Gastrocnemius medialis (tissue), 4 donors: Measurements from ENCODE around the gene PMAIP1. TPM values are rescaled to one million over a fixed set of nuclear protein-coding genes. Genes with fewer than 3 reads are reported as not detected.

Source experiments
- ATAC-seq, 2 donors: fragments of 150-250 bp; one replicate each; pipeline ENCODE4 v1.9.1; 2016
- DNase-seq, 2 donors: peaks; one replicate each; pipeline ENCODE4 v3.0.0-alpha.2; 2019
- H3K27ac ChIP-seq, 4 donors: fragments of 200-600 bp; sonication (generic); 1 replicate in 1 of 4; 2 replicates in 3 of 4; pipeline ENCODE4 v1.5.1; 2016 to 2018; ENCODE audit warnings: mild to moderate bottlenecking in 2 of 4, moderate library complexity in 1 of 4
- H3K27me3 ChIP-seq, 3 donors: fragments of 200-600 bp; sonication (generic) in 2 of 3; 1 replicate in 1 of 3; 2 replicates in 2 of 3; pipeline versions ENCODE4 v1.5.1 to v1.6.0; 2016 to 2019; ENCODE audit warnings: mild to moderate bottlenecking in 1 of 3, moderate library complexity in 1 of 3
- H3K36me3 ChIP-seq, 2 donors: fragments of 200-600 bp; sonication (generic) in 1 of 2; one replicate each; pipeline ENCODE4 v1.5.1; 2017 to 2018
- H3K4me1 ChIP-seq, 2 donors: fragments of 200-600 bp; sonication (generic) in 1 of 2; one replicate each; pipeline ENCODE4 v1.5.1; 2016 to 2017; ENCODE audit warnings: mild to moderate bottlenecking in 2 of 2
- H3K4me3 ChIP-seq, 4 donors: fragments of 200-600 bp; sonication (generic) in 3 of 4; 1 replicate in 1 of 4; 2 replicates in 3 of 4; pipeline ENCODE4 v1.5.1; 2016 to 2019; ENCODE audit warnings: mild to moderate bottlenecking in 2 of 4
- H3K9me3 ChIP-seq, 3 donors: fragments of 200-600 bp; sonication (generic) in 2 of 3; 1 replicate in 1 of 3; 2 replicates in 2 of 3; pipeline ENCODE4 v1.5.1; 2016 to 2019
- POLR2A ChIP-seq, 2 donors: fragments of 450-650 bp; IDR thresholded peaks; one replicate each; pipeline ENCODE4 v1.6.1; 2017; ENCODE audit warnings: antibody characterized with exemption in 2 of 2, mild to moderate bottlenecking in 2 of 2, moderate library complexity in 2 of 2
- in situ Hi-C, 4 donors: fragments of 200-750 bp; cut with MboI; loops; one replicate each; pipeline versions ENCODE4 v1.15.0 to v1.8.0; 2017; ENCODE audit warnings: low sequenced_read_pairs in 4 of 4
- intact Hi-C: fragments of 100-400 bp; cut with DNase I; formaldehyde crosslinking; loops from one replicate; pipeline ENCODE4 v1.15.1; 2023; ENCODE audit warnings: low total_unique reads
- total RNA-seq, 4 donors: library from RNA; depleted of rRNA; stranded (reverse); fragments of >200 nt; gene quantifications; one replicate each; pipeline versions ENCODE4 v1.1.0 to v1.2.3, GENCODE V29; 2016
- TF ChIP-seq, protein P1 (sequence below), 5 experiments: fragments of 450-650 bp in 3 of 5; fragments of 200-600 bp in 2 of 5; sonication (generic) in 2 of 5; IDR thresholded peaks in 4 of 5; conservative IDR thresholded peaks in 1 of 5; 1 replicate in 4 of 5; 2 replicates in 1 of 5; pipeline ENCODE4 v1.5.1; 2016 to 2019; ENCODE audit warnings: antibody characterized with exemption in 5 of 5, mild to moderate bottlenecking in 3 of 5, moderate library complexity in 3 of 5

The PMAIP1 gene
- total RNA-seq, 4 donors from 2014 or later, result 0.27 to 1.7 (median 1.2) TPM; not detected in 1

DNA sequence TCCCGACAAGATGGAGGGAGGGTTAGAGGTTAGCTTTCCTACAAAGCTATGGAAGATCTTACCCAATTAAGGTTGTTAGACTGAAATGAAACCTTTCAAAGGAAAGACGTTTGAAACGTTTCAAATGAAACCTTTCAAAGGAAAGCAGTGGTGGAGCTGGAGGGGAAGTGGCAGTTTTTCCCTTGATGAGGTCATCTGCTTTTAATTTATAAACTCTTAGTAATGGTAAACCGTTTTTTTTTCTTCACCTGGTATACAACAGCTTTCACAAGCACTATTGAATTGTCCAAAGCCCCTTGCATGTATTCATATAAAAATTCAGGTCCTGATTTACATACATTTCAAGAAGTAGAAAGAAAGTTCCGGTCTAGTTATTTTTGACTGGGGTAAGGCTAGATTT is 7.4 kb downstream of the PMAIP1 start:
- Histone ChIP-seq H3K4me3 (no peak overlapping the region), H3K27me3 (peaks cover 6 to 10% (median 9%) of the 10 kb centered on the region in 3 donors), H3K4me1 (peaks cover 0 to 5% of the 10 kb centered on the region in 2 donors), H3K36me3 (no peaks in the 10 kb centered on the region), H3K27ac (no peak overlapping the region), H3K9me3 (no peaks in the 10 kb centered on the region)
- no peak for ATAC-seq
- no peak for TF ChIP-seq POLR2A (IDR thresholded peaks at IDR 0.05)
- TF ChIP-seq, protein P1, sequence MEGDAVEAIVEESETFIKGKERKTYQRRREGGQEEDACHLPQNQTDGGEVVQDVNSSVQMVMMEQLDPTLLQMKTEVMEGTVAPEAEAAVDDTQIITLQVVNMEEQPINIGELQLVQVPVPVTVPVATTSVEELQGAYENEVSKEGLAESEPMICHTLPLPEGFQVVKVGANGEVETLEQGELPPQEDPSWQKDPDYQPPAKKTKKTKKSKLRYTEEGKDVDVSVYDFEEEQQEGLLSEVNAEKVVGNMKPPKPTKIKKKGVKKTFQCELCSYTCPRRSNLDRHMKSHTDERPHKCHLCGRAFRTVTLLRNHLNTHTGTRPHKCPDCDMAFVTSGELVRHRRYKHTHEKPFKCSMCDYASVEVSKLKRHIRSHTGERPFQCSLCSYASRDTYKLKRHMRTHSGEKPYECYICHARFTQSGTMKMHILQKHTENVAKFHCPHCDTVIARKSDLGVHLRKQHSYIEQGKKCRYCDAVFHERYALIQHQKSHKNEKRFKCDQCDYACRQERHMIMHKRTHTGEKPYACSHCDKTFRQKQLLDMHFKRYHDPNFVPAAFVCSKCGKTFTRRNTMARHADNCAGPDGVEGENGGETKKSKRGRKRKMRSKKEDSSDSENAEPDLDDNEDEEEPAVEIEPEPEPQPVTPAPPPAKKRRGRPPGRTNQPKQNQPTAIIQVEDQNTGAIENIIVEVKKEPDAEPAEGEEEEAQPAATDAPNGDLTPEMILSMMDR (IDR thresholded peaks at IDR 0.05 in 4 of 5, conservative IDR thresholded peaks at IDR 0.05 in 1 of 5), result no peak
- intact Hi-C loops (no loop called here), in situ Hi-C loops (no loop called here)
- no peak for DNase-seq

DNA sequence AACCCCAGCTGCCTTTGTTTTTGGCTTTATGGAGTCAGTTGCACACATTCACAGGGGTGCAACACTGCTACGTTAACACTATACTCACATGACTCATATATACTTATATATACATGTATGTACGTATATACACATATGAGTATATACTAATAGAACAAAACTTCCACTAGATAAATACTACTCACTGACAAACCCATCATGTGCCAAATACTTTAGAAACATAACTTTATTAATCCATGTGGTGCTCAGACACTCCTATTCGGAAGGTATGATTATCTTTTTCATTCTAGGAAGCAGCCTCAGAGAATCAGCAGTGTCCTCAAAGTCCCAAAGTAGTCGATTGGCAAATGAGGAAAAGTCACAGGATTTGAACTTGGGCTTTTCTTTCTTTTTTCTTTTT is 7.9 kb downstream of the PMAIP1 start:
- H3K4me3 ChIP-seq, result no peak overlapping the region
- H3K4me1 ChIP-seq, result peaks cover 0 to 5% of the 10 kb centered on the region in 2 donors
- peaks cover 4 to 6% (median 5%) of the 10 kb centered on the region in 3 donors for H3K27me3 ChIP-seq
- no peak for DNase-seq
- in situ Hi-C loops, result no loop called here
- intact Hi-C loops, result no loop called here
- H3K36me3 ChIP-seq, result no peaks in the 10 kb centered on the region
- TF ChIP-seq, protein P1 (IDR thresholded peaks at IDR 0.05 in 4 of 5, conservative IDR thresholded peaks at IDR 0.05 in 1 of 5), result no peak
- no peak for TF ChIP-seq POLR2A (IDR thresholded peaks at IDR 0.05)
- no peak overlapping the region for H3K27ac ChIP-seq
- no peak for ATAC-seq
- no peaks in the 10 kb centered on the region for H3K9me3 ChIP-seq

DNA sequence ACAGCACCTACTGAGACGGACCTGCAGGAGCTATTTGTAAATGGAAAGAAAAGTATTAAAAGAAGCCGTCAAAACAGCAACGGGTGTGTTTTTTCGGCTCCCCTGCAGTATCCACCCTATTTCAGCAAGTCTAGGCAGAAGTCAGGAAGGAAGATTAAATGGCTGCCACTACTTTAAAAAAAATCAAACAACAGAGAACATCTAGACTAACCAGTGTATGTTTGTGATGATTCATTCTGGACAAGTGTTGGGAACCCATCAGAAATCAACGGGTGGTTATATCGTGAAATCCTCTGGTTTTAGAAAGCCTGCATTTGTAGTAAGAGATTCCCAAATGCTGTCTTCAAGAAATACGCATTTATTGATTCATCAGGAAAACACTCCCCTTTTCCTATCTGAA is 9.0 kb downstream of the PMAIP1 start:
- in situ Hi-C loops (no loop called here), intact Hi-C loops (no loop called here)
- no peak for DNase-seq
- TF ChIP-seq, protein P1 (IDR thresholded peaks at IDR 0.05 in 4 of 5, conservative IDR thresholded peaks at IDR 0.05 in 1 of 5), result no peak
- TF ChIP-seq POLR2A (IDR thresholded peaks at IDR 0.05), result no peak
- Histone ChIP-seq H3K27me3 (no peaks in the 10 kb centered on the region), H3K36me3 (no peaks in the 10 kb centered on the region), H3K9me3 (no peaks in the 10 kb centered on the region), H3K4me1 (peaks cover 0 to 5% of the 10 kb centered on the region in 2 donors), H3K4me3 (no peak overlapping the region), H3K27ac (no peak overlapping the region)
- no peak for ATAC-seq

DNA sequence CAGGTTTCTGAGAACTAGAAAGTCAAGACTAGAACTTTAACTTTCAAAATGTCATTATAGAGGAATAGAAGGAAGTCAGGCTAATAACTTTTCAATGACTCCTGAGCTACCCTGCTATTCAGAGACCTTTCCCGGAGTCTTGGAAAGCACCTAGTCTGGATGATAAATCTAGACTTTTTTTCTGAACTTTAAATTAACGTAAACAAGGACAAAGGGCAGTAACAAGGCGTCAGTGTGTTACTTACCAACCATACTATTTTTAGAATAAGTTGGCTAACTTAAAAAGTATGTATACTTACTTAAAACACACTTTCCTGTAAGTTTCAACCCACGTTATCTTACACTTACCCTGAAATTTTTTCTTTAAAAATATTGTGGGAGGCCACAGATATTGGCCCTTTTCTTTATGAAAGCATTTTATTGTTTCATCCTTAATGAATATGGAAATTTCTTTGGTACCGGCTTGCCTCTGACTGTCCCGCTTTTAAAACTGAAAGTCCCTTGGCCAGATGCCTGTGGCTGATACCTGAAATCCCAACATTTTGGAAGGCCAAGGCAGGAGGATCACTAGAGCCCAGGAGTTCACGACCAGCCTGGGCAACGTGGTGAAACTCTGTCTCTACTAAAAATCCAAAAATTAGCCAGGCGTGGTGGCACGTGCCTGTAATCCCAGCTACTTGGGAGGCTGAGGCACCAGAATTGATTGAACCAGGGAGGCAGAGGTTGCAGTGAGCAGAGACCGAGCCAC is 9.7 kb downstream of the PMAIP1 start:
- H3K4me1 ChIP-seq, result no peaks in the 10 kb centered on the region

More for the DNA sequence above, 9.7 kb downstream of the PMAIP1 start:
- Histone ChIP-seq H3K27ac (no peak overlapping the region), H3K4me3 (no peak overlapping the region), H3K27me3 (no peaks in the 10 kb centered on the region), H3K9me3 (no peaks in the 10 kb centered on the region), H3K36me3 (no peaks in the 10 kb centered on the region)
- DNase-seq, result no peak
- no peak for ATAC-seq
- intact Hi-C loops (no loop called here), in situ Hi-C loops (no loop called here)
- no peak for TF ChIP-seq POLR2A (IDR thresholded peaks at IDR 0.05)
- TF ChIP-seq, protein P1 (IDR thresholded peaks at IDR 0.05 in 4 of 5, conservative IDR thresholded peaks at IDR 0.05 in 1 of 5), result no peak
